Measurements from ENCODE around the gene CEP85L. TPM values are rescaled to one million over a fixed set of nuclear protein-coding genes. Genes with fewer than 3 reads are reported as not detected.

The CEP85L gene
- total RNA-seq, 1 experiment from 2014 or later, result 4.8 TPM

- Histone ChIP-seq H3K4me2 (ENCODE audit: low read depth, low read length, poor library complexity, severe bottlenecking) (no peak overlapping the region), H3K27me3 (ENCODE audit: low read length) (no peaks in the 10 kb centered on the region), H3K4me3 (ENCODE audit: low read length) (no peak overlapping the region), H3K9me2 (replicated peaks; ENCODE audit: insufficient read depth, low read length) (no peaks in the 10 kb centered on the region), H3K4me1 (ENCODE audit: low read length) (no peaks in the 10 kb centered on the region), H4K20me1 (ENCODE audit: insufficient read depth, low read depth, low read length) (no peaks in the 10 kb centered on the region), H3K27ac (ENCODE audit: low read length) (no peak overlapping the region), H3K9ac (ENCODE audit: low read length) (no peak overlapping the region), H2AFZ (ENCODE audit: low read length) (no peak overlapping the region), H3K79me2 (ENCODE audit: low read length) (no peaks in the 10 kb centered on the region), H3K36me3 (ENCODE audit: insufficient read depth, low read length) (no peaks in the 10 kb centered on the region), H3K9me3 (ENCODE audit: low read length) (no peaks in the 10 kb centered on the region)
- no peak for DNase-seq
These were observed 150.3 kb downstream of the CEP85L start for GRCh38 chr6:118501099-118501498.

- Histone ChIP-seq H3K9ac (ENCODE audit: low read length) (no peak overlapping the region), H3K9me3 (ENCODE audit: low read length) (no peaks in the 10 kb centered on the region), H3K27ac (ENCODE audit: low read length) (no peak overlapping the region), H3K9me2 (replicated peaks; ENCODE audit: insufficient read depth, low read length) (no peaks in the 10 kb centered on the region), H3K27me3 (ENCODE audit: low read length) (no peaks in the 10 kb centered on the region), H3K79me2 (ENCODE audit: low read length) (no peaks in the 10 kb centered on the region), H3K4me3 (ENCODE audit: low read length) (no peak overlapping the region), H4K20me1 (ENCODE audit: insufficient read depth, low read depth, low read length) (no peaks in the 10 kb centered on the region), H3K4me2 (ENCODE audit: low read depth, low read length, poor library complexity, severe bottlenecking) (no peak overlapping the region), H2AFZ (ENCODE audit: low read length) (no peak overlapping the region), H3K4me1 (ENCODE audit: low read length) (no peaks in the 10 kb centered on the region), H3K36me3 (ENCODE audit: insufficient read depth, low read length) (no peaks in the 10 kb centered on the region)
- DNase-seq, result no peak
These were observed 151.0 kb downstream of the CEP85L start for GRCh38 chr6:118500130-118501015.

- H3K4me2 ChIP-seq (ENCODE audit: low read depth, low read length, poor library complexity, severe bottlenecking), result no peak overlapping the region
- no peak overlapping the region for H3K4me3 ChIP-seq (ENCODE audit: low read length)
- no peaks in the 10 kb centered on the region for H3K36me3 ChIP-seq (ENCODE audit: insufficient read depth, low read length)
- no peaks in the 10 kb centered on the region for H3K9me3 ChIP-seq (ENCODE audit: low read length)
- H3K27ac ChIP-seq (ENCODE audit: low read length), result no peak overlapping the region
- no peaks in the 10 kb centered on the region for H3K27me3 ChIP-seq (ENCODE audit: low read length)
- 0 out of 2 replicates have a peak, but pooled peaks cover 3% of the 10 kb centered on the region for H4K20me1 ChIP-seq (ENCODE audit: insufficient read depth, low read depth, low read length)
- no peaks in the 10 kb centered on the region for H3K4me1 ChIP-seq (ENCODE audit: low read length)
- DNase-seq, result no peak
- H2AFZ ChIP-seq (ENCODE audit: low read length), result no peak overlapping the region
- no peaks in the 10 kb centered on the region for H3K79me2 ChIP-seq (ENCODE audit: low read length)
- no peaks in the 10 kb centered on the region for H3K9me2 ChIP-seq (replicated peaks; ENCODE audit: insufficient read depth, low read length)
- no peak overlapping the region for H3K9ac ChIP-seq (ENCODE audit: low read length)
These were observed 155.7 kb downstream of the CEP85L start for GRCh38 chr6:118495485-118496280.

GRCh38 chr6:118494091-118494490 lies 157.3 kb downstream of the CEP85L start:
- DNase-seq, result no peak
- Histone ChIP-seq H3K79me2 (ENCODE audit: low read length) (no peaks in the 10 kb centered on the region), H4K20me1 (ENCODE audit: insufficient read depth, low read depth, low read length) (0 out of 2 replicates have a peak, but pooled peaks cover 3% of the 10 kb centered on the region), H2AFZ (ENCODE audit: low read length) (no peak overlapping the region), H3K4me1 (ENCODE audit: low read length) (no peaks in the 10 kb centered on the region), H3K9me3 (ENCODE audit: low read length) (no peaks in the 10 kb centered on the region), H3K27me3 (ENCODE audit: low read length) (no peaks in the 10 kb centered on the region), H3K4me2 (ENCODE audit: low read depth, low read length, poor library complexity, severe bottlenecking) (no peak overlapping the region), H3K9me2 (replicated peaks; ENCODE audit: insufficient read depth, low read length) (no peaks in the 10 kb centered on the region), H3K27ac (ENCODE audit: low read length) (no peak overlapping the region), H3K36me3 (ENCODE audit: insufficient read depth, low read length) (no peaks in the 10 kb centered on the region), H3K4me3 (ENCODE audit: low read length) (no peak overlapping the region), H3K9ac (ENCODE audit: low read length) (no peak overlapping the region)

- Histone ChIP-seq H3K79me2 (ENCODE audit: low read length) (no peaks in the 10 kb centered on the region), H3K9ac (ENCODE audit: low read length) (no peak overlapping the region), H3K27ac (ENCODE audit: low read length) (no peak overlapping the region), H3K9me3 (ENCODE audit: low read length) (peaks cover 4% of the 10 kb centered on the region), H2AFZ (ENCODE audit: low read length) (no peak overlapping the region), H4K20me1 (ENCODE audit: insufficient read depth, low read depth, low read length) (0 out of 2 replicates have a peak, but pooled peaks cover 3% of the 10 kb centered on the region), H3K4me2 (ENCODE audit: low read depth, low read length, poor library complexity, severe bottlenecking) (no peak overlapping the region), H3K36me3 (ENCODE audit: insufficient read depth, low read length) (no peaks in the 10 kb centered on the region), H3K27me3 (ENCODE audit: low read length) (no peaks in the 10 kb centered on the region), H3K4me3 (ENCODE audit: low read length) (no peak overlapping the region), H3K4me1 (ENCODE audit: low read length) (no peaks in the 10 kb centered on the region), H3K9me2 (replicated peaks; ENCODE audit: insufficient read depth, low read length) (no peaks in the 10 kb centered on the region)
- no peak for DNase-seq
These were observed 161.4 kb downstream of the CEP85L start for GRCh38 chr6:118489990-118490389.

- Histone ChIP-seq H3K27ac (ENCODE audit: low read length) (no peak overlapping the region), H3K36me3 (ENCODE audit: insufficient read depth, low read length) (no peaks in the 10 kb centered on the region)
These were observed 162.8 kb downstream of the CEP85L start for GRCh38 chr6:118488631-118489030.

GRCh38 chr6:118485601-118486550 lies 165.5 kb downstream of the CEP85L start:
- no peak overlapping the region for H3K4me2 ChIP-seq (ENCODE audit: low read depth, low read length, poor library complexity, severe bottlenecking)
- DNase-seq, result no peak

More at GRCh38 chr6:118488631-118489030, 162.8 kb downstream of the CEP85L start:
- H4K20me1 ChIP-seq (ENCODE audit: insufficient read depth, low read depth, low read length), result no peaks in the 10 kb centered on the region
- no peaks in the 10 kb centered on the region for H3K79me2 ChIP-seq (ENCODE audit: low read length)
- no peak overlapping the region for H2AFZ ChIP-seq (ENCODE audit: low read length)
- no peaks in the 10 kb centered on the region for H3K27me3 ChIP-seq (ENCODE audit: low read length)
- DNase-seq, result no peak
- H3K4me3 ChIP-seq (ENCODE audit: low read length), result no peak overlapping the region
- no peaks in the 10 kb centered on the region for H3K4me1 ChIP-seq (ENCODE audit: low read length)
- no peaks in the 10 kb centered on the region for H3K9me2 ChIP-seq (replicated peaks; ENCODE audit: insufficient read depth, low read length)
- no peak overlapping the region for H3K9ac ChIP-seq (ENCODE audit: low read length)
- H3K4me2 ChIP-seq (ENCODE audit: low read depth, low read length, poor library complexity, severe bottlenecking), result no peak overlapping the region
- H3K9me3 ChIP-seq (ENCODE audit: low read length), result peaks cover 4% of the 10 kb centered on the region

More at GRCh38 chr6:118485601-118486550, 165.5 kb downstream of the CEP85L start:
- H4K20me1 ChIP-seq (ENCODE audit: insufficient read depth, low read depth, low read length), result no peaks in the 10 kb centered on the region
- no peak overlapping the region for H3K4me3 ChIP-seq (ENCODE audit: low read length)
- no peak overlapping the region for H2AFZ ChIP-seq (ENCODE audit: low read length)
- no peaks in the 10 kb centered on the region for H3K4me1 ChIP-seq (ENCODE audit: low read length)
- H3K9ac ChIP-seq (ENCODE audit: low read length), result no peak overlapping the region
- no peaks in the 10 kb centered on the region for H3K36me3 ChIP-seq (ENCODE audit: insufficient read depth, low read length)
- no peak overlapping the region for H3K27ac ChIP-seq (ENCODE audit: low read length)
- peaks cover 4% of the 10 kb centered on the region for H3K9me3 ChIP-seq (ENCODE audit: low read length)
- H3K27me3 ChIP-seq (ENCODE audit: low read length), result no peaks in the 10 kb centered on the region
- H3K9me2 ChIP-seq (replicated peaks; ENCODE audit: insufficient read depth, low read length), result no peaks in the 10 kb centered on the region
- no peaks in the 10 kb centered on the region for H3K79me2 ChIP-seq (ENCODE audit: low read length)
